Renal cortical epithelial cell (primary cell): ENCODE measurements around the gene SLC30A5. TPM values are rescaled to one million over a fixed set of nuclear protein-coding genes. Genes with fewer than 3 reads are reported as not detected.
A peak's percentile ranks its signal among the peaks of the same experiment; 100 is the strongest.

Experiments used
- DNase-seq: peaks from one replicate; pipeline ENCODE4 v3.0.0-alpha.2; 2011; ENCODE audit warnings: low read depth
- total RNA-seq: library from RNA; depleted of rRNA; stranded (reverse); fragments of >200 nt; gene quantifications from 2 replicates; pipeline ENCODE4 v1.2.3, GENCODE V29; 2014

SLC30A5 gene
- total RNA-seq, 1 donor from 2014 or later: 61.9 TPM

DNA sequence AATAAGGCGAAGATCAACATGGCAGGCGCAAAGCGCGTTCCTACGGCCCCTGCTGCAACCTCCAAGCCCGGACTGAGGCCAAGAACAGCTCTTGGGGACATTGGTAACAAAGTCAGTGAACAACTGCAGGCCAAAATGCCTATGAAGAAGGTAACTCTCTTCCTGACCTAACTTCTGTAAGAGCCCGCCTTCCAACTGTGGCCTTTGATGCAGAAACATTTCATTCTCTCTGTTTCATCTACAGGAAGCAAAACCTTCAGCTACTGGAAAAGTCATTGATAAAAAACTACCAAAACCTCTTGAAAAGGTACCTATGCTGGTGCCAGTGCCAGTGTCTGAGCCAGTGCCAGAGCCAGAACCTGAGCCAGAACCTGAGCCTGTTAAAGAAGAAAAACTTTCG, 74.1 kb downstream of the SLC30A5 start:
- no peak for DNase-seq

GRCh38 chr5:69170495-69170894, 76.7 kb downstream of the SLC30A5 start:
- DNase-seq: peak; percentile 10

DNA sequence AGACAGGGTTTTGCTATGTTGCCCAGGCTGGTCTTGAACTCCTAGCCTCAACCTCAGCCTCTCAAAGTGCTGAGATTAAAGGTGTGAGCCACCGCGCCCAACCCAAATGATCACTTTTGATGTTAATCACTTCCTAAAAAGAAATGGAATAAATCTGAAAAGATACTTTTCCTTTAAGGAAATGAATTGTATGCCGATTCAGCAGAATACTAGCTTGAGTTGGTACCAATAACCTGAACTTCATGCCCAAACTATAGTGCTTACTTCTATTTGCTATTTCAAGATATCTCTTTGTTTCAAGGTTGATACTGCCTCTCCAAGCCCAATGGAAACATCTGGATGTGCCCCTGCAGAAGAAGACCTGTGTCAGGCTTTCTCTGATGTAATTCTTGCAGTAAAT, 77.2 kb downstream of the SLC30A5 start:
- no peak for DNase-seq

Other genes starting within 250 kb of the SLC30A5 start
- gene CCNB1, start 73.1 kb downstream of the SLC30A5 start, total RNA-seq: 30.9 and 157 TPM in 2 replicates
- 1.4 and 12.2 TPM in 2 replicates for gene CENPH, start 95.6 kb downstream of the SLC30A5 start, total RNA-seq
- 59.7 and 75.5 TPM in 2 replicates for gene CDK7, start 140.9 kb downstream of the SLC30A5 start, total RNA-seq
- 9.0 and 14.0 TPM in 2 replicates for gene CCDC125, start 238.8 kb downstream of the SLC30A5 start, total RNA-seq